Fibroblast of mammary gland (primary cell): Measurements from ENCODE around the gene TGM2.

Source experiments
- DNase-seq: peaks from one replicate; pipeline ENCODE4 v3.0.0-alpha.2; 2010; ENCODE audit warnings: low read depth
- H3K4me3 ChIP-seq: 2 replicates; pipeline ENCODE4 v1.5.1; 2011; ENCODE audit warnings: low read depth, mild to moderate bottlenecking, low read length, moderate library complexity; ENCODE audit not compliant: control insufficient read depth
- TF ChIP-seq, protein P1 (sequence below): conservative IDR thresholded peaks from 2 replicates; pipeline ENCODE4 v1.5.1; 2011; ENCODE audit warnings: low read depth, low read length, inconsistent platforms; ENCODE audit not compliant: control insufficient read depth, insufficient read depth

TGM2 gene

DNA sequence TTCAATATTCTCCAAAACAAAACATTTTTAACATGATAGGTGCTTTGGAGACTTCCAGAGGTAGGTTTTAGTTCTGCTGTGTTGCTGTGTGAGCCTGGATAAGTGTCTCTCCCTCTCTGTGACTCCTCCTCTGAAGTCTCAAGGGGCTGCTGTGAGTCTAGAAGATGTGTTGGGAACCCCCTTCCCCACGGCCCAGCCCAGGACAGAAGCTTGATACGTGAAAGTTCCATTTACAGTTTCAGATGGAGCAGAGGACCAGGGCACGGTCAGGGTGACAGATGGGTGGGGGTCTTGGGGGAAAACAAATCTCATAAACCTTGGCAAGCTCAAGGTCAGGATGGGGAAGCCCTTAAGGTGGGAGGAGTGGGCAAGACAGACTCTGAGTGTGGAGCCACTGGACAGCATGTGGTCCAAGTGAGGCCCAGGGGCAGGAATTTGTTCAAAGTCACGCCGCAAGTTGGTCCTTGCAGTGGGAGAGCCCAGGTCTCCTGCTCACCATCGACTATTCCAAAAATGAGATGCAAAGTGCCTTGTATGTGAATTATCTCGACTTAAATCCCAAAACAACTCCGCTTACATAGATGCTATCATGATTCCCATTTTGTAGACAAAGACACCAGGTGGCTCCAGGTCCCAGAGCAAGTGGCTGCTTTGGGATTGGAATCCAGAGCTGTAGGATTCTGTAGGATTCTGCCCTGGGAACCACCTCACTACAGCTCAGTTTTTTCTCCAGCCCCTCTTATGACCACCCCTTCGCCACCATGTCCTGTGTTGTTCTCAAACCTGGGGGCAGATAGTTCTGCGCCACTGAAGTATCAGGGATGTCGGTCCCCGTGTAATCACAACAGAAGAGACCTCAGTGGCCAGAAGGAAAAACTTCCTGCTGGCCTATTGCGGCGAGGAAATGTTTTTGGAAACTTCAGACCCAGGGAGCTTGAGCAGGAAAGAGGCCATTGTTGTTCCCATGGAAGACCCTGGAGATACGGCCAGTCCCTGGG is 1.9 kb downstream of the TGM2 start:
- no peak overlapping the region for H3K4me3 ChIP-seq
- TF ChIP-seq, protein P1, sequence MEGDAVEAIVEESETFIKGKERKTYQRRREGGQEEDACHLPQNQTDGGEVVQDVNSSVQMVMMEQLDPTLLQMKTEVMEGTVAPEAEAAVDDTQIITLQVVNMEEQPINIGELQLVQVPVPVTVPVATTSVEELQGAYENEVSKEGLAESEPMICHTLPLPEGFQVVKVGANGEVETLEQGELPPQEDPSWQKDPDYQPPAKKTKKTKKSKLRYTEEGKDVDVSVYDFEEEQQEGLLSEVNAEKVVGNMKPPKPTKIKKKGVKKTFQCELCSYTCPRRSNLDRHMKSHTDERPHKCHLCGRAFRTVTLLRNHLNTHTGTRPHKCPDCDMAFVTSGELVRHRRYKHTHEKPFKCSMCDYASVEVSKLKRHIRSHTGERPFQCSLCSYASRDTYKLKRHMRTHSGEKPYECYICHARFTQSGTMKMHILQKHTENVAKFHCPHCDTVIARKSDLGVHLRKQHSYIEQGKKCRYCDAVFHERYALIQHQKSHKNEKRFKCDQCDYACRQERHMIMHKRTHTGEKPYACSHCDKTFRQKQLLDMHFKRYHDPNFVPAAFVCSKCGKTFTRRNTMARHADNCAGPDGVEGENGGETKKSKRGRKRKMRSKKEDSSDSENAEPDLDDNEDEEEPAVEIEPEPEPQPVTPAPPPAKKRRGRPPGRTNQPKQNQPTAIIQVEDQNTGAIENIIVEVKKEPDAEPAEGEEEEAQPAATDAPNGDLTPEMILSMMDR, result no peak
- DNase-seq, result no peak

DNA sequence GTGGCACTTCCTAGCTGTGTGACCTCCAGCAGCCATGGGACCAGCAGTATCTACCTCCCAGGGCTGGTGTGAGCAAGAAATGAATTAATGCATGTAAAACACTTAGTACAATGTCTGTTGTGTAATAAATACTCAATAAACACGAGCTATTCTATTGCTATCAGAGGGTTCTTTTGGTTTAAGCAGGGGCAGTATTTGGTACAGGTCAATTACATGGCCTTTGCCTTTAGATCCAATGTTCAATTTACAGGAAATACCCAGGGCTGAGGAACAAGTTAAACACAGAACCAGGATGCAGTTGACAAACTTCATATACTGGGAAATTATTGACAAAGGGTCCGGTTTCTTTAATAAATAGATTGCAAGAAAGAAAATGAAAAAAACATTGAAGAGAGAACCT is 2.9 kb downstream of the TGM2 start:
- no peak overlapping the region for H3K4me3 ChIP-seq
- DNase-seq, result no peak
- TF ChIP-seq, protein P1, result no peak

DNA sequence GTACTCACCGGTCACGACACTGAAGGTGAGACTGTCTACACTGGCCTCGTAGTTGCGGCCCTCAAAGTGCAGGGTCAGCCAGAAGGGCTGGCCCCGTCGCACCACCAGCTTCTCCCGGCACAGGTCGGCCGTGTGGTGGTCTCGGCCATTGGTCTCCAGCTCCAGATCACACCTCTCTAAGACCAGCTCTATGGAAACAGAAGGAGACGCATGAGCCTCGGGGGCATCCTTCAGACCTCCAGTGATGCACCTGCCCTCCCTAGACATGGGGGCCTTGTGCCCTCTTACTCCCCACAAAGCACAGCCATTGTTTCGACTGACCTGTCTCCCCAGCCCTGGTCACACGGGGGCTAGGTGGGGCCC is 3.7 kb downstream of the TGM2 start:
- no peak for DNase-seq
- H3K4me3 ChIP-seq, result no peak overlapping the region
- TF ChIP-seq, protein P1, result no peak

DNA sequence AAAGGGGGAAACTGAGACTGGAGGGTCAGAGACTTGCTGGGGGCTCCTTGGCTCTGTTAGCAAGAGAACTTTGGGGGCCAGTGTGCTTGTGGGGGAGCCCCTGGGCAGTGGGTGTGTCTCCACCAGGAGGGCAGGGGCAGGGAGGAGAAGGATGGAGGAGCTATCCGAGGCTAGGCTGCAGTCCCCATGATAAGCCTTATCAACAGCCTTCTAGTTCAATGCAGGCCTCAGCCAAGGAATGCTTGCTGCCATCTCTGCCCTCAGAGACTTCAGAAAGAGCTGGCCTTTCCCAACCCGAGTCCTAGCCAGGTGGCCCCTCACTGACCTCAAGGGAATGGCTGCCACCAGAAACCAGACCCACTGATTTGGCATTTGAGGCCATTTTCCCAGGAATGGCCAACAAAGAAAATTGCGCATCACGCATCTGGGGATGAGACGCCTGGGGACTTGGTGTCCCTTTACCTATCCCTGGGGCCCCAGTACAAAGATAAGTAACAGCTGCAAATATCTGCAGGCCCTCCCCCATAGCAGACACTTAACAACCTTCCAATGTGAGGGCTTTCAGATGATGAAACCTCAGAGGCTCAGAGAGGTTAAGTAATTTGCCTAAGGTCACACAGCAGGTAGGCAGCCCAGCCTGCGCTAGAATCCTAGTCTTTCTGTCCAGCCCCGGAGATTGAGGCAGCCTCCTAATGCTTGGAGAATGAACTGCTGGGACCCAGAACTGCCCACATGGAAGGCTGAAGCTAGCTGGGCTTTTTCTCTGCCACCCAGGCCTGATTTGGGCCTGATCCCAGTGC is 4.9 kb downstream of the TGM2 start:
- no peak overlapping the region for H3K4me3 ChIP-seq
- DNase-seq, result no peak
- TF ChIP-seq, protein P1, result no peak

DNA sequence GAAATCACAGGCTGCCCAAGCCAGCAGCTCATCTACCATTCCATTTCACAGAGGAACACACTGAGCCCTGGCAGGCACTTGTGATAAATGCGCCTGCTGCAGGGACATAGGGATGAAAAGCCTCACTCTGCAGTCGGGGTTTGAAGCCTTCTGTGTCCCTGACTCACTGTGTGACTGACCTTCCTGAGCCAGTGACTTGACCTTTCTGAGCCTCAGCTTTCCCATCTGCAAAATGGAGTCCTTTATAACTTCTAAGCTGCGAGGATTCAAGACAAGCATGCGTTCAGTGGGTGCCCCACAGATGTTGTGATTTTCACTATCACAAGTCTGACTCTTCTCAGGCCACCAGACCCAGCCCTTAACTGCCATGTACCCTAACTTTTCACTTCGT is 5.5 kb downstream of the TGM2 start:
- H3K4me3 ChIP-seq, result no peak overlapping the region
- TF ChIP-seq, protein P1, result no peak

DNA sequence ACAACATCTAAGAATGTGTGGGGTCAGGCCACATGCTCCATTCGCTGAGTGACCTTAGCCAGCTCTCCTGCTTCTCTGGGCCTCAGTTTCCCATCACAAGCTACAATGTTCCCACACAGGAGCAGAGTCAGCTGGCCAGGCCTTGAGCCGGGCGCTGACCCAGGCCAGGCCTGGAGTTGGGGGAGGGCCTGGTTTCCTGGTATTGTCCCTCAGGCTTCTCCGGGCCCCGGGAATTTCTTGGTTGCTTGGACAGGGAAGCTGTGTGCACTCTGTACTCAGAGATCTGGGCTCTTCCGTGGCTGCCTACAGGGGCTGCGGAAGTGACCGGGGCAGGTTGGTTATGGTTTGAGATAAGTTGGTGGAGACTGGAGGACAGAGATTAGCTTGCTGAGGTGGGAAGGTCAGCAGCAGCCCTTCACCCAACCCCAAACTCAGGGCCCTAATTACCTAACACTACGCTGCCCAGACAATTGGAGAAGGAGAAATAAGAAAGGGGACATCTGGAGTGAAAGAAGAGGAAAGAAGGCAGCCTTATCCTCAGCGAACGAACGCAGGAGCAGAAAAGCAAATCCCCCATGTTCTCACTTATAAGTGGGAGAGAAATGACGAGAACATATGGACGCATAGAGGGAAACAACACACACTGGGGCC is 6.2 kb downstream of the TGM2 start:
- TF ChIP-seq, protein P1, result no peak
- DNase-seq, result no peak
- no peak overlapping the region for H3K4me3 ChIP-seq

More for the DNA sequence above, 5.5 kb downstream of the TGM2 start:
- DNase-seq, result no peak
